NCI-H1436 treated with DMSO at 0.1 percent for 48 hours (cell line): ENCODE measurements around the gene ITGAL.
"Not testable (repeated sequence)": the region's sequence is repeated elsewhere in the genome, so short reads cannot be mapped to it uniquely, and the experiment has no call there.

Source experiments
- DNase-seq: peaks from one replicate; lab custom pipeline; 2025; lab: John Stamatoyannopoulos, UW

ITGAL gene

DNA sequence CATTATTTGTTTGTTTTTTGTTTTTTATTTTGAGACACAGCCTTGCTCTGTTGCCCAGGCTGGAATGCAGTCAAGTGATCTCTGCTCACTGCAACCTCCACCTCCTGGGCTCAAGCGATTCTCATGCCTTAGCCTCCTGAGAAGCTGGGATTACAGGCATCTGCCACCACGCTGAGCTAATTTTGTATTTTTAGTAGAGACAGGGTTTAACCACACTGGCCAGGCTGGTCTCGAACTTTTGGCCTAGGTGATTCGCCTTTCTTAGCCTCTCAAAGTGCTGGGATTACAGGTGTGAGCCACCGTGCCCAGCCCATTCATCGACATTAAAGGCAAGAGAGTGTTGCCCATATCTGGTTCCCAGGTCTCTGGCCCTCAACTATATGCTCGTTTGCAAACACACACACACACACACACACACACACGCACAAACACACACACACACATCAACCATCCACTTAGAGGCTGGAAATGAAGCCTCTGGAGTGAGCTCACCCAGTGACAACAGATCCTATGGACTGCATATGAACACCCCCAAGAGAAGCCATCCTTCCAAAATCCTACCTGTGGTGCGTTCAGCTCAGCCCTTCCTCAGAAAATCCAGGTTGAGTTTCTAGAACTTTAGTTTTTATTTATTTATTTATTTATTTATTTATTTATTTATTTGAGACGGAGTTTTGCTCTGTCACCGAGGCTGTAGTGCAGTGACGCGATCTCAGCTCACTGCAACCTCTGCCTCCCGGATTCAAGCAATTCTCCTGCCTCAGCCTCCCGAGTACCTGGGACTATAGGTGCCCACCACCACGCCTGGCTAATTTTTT, 14.6 kb upstream of the ITGAL start:
- no peak for DNase-seq

DNA sequence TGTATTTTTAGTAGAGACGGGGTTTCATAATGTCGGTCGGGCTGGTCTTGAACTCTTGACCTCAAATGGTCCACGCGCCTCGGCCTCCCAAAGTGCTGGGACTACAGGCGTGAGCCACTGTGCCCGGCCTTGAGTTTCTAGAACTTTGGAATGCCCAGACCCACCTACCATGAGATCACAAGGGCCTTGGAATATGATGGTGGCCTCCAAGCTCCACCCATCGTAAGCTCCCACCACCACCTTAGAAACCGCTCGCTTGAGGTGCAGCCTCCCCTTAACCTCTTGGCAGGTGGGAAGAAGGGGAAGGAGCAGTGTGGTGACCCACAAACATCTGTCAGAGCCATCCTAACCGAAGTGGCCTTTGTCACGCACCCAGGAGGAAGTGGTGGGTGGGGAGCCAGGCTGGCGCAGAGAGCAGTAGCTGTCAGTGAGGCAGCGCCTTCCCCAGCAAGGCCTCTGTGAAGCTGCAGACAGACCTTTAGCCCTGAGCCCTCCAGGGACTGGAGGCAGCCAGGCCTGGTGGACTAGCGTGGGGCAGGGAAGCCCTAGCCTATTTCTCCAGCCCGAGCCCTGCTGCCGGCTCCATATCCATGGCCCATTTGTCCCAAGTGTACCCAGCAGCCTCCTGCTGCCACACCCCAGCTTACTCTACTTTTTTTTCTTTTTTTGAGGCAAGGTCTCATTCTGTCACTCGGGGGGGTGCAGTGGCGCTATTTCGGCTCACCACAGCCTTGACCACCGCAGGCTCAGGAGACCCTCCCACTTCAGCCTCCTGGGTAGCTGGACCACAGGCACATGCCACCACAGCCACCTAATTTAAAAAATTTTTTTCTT, 13.8 kb upstream of the ITGAL start:
- no peak for DNase-seq

DNA sequence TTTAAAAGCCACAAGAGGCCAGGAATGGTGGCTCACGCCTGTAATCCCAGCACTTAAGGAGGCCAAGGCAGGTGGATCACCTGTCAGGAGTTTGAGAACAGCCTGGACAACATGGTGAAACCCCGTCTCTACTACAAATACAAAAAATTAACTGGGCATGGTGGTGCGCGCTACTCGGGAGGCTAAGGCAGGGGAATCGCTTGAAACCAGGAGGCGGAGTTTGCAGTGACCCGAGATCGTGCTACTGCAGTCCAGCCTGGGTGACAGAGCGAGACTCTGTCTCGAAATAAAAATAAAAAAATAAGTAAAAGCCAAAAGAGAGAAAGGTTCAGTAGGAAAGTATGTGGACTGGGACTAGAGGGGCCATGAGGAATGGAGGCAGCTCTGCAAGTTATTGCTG, 13.1 kb upstream of the ITGAL start:
- DNase-seq = no peak

DNA sequence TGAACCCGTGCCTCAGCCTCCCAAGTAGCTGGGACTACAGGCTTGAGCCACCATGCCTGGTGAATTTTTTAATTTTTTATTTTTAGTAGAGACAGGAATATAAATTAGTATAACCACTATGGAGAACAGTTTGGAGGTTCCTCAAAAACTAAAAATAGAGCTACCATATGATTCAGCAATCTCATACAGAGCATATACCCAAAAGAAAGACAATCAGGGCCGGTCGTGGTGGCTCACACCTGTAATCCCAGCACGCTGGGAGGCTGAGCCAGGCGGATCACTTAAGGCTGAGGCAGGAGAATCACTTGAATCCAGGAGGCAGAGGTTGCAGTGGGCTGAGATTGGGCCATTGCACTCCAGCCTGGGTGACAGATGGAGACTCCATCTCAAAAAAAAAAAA, 11.1 kb upstream of the ITGAL start:
- not testable (repeated sequence) for DNase-seq

DNA sequence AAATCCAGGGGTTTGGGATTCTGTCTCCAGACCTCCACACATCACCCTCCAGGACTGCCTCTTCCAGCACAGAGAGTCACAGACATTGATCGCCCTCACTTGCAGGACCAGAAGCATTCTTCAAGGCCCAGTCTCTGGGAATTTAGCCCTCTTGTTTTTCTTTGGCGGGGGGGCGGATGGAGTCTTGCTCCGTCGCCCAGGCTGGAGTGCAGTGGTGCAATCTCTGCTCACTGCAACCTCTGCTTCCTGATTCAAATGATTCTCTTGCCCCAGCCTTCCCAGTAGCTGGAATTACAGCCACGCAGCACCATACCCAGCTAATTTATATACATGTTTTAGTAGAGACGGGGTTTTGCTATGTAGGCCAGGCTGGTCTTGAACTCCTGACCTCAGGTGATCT, 8.5 kb upstream of the ITGAL start:
- no peak for DNase-seq

DNA sequence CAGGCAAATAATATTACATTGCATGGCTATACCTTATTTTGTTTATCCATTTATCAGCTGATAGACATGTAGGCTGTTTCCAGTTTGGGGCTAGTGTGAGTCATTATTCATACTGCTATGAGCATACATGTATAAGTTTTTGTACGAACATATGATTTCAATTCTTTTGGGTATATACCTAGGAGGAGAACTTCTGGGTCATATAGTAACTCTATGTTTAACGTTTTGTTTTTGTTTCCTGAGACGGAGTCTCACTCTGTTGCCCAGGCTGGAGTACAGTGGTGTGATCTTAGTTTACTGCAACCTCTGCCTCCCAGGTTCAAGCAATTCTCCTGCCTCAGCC, 2.4 kb upstream of the ITGAL start:
- no peak for DNase-seq

DNA sequence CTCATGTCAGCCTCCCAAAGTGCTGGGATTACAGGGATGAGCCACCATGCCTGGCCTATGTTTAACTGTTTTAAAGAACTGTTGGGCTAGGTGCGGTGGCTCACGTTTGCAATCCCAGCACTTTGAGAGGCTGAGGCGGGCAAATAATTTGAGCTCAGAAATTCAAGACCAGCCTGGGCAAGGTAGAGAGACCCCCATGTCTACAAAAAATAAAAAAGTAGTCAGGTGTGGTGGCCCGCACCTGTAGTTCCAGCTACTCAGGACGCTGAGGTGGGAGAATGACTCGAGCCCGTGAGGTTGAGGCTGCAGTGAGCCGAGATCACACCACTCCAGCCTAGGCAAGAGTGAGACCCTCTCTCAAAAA, 1.9 kb upstream of the ITGAL start:
- no peak for DNase-seq

DNA sequence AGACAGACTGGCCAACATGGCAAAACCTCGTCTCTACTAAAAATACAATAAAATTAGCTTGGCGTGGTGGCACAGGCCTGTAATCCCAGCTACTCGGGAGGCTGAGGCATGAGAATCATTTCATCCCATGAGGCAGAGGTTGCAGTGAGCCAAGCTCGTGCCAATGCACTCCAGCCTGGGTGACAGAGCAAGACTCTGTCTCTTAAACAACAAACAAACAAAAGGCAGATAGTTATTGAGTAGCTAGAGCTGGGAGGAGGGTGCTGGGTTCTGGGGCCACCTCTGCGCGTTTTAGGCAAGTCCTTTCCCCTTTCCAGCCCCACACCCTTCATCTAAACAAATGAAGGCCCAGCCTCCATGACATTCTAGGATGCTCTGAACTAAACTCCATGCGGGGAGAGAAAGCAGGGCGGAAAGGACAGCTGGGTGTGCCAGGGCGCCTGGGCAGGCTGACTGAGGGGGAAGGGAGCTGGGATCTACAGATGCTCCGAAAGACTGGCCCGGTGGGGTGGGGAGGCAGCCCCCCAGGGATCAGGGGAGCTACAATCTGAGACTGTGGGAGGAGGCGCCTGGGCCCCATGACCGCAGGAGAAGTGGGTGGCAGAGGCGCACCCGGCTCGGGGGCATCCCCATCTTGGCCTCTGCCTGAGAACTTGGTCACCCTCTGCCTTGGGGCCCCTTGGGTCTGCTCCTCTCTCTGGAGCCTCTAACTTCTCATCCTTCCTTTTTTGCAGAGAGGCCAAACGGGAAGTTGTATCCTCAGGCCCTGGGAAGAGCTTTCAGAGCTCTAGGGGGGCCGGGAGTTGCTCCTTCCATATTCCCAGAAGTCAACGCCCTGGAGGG, 910 bp downstream of the ITGAL start:
- DNase-seq = no peak

DNA sequence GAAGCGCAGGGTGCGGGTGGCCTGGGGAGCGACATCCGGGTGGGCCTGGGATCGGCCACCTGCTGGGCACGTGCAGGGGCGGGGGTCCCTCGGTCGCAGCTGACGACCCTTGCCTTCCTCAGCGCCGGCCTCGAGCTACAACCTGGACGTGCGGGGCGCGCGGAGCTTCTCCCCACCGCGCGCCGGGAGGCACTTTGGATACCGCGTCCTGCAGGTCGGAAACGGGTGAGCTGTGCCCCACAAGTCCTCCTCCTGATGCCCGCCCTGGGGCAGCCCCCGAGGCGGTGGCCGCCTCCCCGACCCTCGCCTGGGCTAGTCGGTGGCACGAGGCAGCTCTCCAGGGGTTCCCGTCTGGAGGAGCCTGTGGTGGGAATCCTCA, 1.5 kb downstream of the ITGAL start:
- DNase-seq = no peak

DNA sequence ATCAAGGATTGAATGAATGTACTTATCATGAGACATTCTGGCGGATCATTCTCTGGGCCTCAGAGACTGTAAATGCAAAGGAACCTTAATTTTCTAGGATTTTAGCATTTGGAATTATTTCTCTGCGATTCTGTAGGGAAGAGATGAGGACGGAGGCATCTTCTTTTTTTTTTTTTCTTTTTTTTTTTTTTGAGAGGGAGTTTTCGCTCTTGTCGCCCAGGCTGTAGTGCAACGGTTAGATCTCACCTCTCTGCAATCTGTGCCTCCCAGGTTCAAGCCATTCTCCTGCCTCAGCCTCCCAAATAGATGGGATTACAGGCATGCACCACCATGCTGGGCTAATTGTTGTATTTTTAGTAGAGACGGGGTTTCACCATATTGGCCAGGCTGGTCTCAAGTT, 2.1 kb downstream of the ITGAL start:
- no peak for DNase-seq

DNA sequence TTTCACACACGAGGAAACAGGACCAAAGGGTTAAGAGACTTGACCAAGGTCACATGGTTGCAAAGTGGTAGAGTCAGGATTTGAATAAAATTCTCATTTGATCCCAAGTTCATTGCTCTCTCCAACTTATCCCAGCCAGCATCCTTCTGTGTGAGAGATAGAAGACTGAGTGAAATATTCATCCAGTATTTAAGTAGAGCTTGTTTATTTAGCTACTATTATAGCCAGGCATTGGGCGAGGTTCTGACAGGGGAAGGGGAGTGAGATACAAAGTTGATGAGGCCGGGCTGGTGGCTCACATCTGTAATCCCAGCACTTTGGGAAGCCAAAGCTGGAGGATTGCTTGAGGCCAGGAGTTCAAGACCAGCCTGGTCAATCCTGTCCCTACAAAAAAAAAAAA, 4.4 kb downstream of the ITGAL start:
- no peak for DNase-seq

DNA sequence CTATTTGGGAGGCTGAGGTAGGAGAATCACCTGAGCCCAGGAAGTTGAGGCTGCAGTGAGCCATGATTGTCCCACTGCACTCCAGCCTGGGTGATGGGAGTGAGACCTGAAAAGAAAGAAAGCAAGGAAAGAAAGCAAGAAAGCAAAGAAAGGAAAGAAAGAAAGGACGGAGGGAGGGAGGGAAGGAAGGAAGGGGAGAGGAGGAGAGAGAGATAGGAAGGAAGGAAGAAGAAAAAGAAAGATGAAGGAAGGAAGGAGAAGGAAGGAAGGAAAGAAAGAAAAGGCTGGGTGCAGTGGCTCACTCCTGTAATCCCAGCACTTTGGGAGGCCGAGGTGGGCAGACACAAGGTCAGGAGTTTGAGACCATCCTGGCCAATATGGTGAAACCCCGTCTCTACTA, 5.2 kb downstream of the ITGAL start:
- DNase-seq = not testable (repeated sequence)

DNA sequence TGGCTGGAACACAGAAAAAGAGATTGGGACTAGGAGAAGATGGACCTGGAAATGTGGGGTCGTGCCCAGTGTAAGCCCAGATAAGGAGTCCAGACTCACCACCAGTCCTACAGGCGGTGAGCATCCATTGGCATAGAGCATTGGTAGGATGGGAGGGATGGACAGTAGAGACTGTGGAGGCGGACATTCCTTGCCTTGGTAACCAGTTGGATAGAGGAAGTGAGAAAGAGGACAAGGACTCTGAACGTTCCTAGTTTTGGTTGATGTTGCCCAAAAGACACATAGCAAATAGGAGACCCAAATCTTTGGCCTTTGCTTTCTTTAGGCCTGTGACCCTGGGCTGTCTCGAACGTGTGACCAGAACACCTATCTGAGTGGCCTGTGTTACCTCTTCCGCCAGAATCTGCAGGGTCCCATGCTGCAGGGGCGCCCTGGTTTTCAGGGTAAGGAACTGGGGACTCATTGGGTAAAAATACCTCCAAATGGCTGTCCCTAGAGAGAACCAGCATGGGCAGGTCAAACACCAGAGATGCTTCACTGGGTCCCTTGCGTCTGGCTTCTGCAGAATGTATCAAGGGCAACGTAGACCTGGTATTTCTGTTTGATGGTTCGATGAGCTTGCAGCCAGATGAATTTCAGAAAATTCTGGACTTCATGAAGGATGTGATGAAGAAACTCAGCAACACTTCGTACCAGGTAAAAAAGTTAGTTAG, 6.4 kb downstream of the ITGAL start:
- no peak for DNase-seq

DNA sequence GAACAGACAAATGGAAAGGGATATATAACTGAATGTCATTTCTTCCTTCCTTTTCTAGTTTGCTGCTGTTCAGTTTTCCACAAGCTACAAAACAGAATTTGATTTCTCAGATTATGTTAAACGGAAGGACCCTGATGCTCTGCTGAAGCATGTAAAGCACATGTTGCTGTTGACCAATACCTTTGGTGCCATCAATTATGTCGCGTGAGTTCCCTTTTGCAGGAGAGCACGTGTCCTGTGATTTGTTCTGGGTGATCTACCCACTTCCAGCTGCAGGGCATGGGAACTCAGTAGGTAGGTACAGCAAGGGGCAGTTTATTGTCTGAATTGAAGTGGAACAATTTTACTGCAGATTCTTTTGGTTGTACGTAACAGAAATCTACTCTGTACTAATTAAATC, 8.8 kb downstream of the ITGAL start:
- DNase-seq = no peak

DNA sequence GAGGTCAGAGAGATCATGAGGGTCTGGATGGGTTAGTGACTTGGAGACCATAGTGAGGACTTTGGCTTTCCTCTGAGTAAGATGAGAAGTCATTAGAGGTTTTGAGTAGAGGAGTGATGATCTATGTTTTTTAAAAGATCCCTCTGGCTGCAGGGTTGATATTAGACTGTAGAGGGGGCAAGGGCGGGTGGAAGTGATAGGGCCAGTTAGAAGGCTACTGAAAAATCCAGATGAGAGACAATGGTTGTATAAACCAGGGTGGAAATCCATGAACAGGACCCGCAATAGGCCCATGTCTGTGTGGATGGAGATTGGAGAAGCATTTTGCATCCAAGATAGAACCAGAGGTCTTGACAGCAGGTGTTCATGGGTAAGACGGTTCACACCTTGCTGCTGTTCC, 9.8 kb downstream of the ITGAL start:
- DNase-seq = no peak

DNA sequence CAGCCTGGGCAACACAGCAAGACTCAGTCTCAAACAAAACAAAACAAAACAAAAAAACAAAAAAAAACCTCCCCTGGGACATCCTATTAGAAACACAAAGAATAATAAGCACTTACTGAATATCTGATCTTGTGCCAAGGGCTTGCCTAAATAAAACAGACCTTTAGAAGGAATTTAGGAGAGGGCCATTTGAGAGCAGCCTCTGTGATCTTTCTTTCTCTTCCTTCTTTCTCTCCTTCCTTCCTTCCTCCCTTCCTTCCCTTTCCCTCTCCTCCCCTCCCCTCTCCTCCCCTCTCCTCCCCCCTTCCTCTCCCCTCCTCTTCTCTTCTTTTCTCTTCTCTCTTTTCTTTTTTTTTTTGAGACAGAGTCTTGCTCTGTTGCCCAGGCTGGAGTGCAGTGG, 12.3 kb downstream of the ITGAL start:
- DNase-seq = no peak

DNA sequence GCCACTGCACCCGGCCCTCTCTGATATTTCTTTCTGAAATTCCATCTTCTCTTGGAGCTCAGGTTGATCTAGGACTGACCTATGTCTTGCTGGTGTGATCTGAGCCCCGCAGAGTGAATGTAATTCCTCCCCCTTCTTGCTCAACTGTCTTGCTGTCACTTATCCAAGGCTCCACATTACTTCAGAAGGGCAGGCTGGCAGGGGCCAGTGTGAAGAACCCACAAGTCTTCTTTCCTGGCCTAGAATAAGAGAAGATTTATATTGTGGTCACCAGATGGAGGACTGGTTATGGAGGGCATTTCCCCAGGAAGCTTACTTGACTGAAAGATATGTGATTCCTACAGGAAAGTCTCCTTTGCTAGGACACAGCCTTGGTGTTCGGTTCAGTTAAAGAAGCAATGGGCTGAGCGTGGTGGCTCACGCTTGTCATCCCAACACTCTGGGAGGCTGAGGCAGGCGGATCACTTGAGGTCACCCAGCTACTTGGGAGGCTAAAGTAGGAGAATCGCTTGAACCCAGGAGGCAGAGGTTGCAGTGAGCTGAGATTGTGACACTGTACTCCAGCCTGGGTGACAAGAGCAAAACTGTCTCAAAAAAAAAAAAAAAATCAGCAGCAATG, 13.4 kb downstream of the ITGAL start:
- no peak for DNase-seq

DNA sequence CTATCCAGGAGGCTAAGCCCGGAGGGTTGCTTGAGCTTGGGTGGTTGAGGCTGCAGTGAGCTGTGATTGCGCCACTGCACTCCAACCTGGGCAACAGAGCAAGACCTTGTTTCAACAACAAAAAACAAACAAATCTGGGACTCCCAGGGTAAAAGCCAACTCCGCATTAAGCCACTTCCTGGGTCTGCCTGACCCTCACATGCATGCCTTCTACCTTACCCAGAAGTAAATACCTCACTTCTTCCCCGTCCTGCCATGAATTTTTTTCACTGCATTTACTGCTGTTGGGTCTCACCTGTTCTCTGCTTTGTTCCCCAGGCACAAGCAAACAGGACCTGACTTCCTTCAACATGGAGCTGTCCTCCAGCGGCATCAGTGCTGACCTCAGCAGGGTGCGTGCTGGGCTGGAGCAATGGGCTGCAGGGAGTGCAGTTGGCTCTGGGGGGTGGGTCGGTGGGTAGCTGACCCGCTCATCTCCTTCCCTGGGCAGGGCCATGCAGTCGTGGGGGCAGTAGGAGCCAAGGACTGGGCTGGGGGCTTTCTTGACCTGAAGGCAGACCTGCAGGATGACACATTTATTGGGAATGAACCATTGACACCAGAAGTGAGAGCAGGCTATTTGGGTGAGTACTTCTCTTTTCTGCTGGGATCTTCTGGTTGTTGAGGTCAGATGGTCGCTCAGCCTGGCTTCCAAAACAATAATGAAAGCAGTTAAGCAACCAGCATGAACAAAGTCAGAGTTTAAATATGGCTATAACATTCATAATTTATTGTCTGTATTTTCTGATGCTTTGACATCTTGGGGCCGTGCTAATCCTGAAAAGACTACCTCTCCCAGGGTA, 16.4 kb downstream of the ITGAL start:
- no peak for DNase-seq

DNA sequence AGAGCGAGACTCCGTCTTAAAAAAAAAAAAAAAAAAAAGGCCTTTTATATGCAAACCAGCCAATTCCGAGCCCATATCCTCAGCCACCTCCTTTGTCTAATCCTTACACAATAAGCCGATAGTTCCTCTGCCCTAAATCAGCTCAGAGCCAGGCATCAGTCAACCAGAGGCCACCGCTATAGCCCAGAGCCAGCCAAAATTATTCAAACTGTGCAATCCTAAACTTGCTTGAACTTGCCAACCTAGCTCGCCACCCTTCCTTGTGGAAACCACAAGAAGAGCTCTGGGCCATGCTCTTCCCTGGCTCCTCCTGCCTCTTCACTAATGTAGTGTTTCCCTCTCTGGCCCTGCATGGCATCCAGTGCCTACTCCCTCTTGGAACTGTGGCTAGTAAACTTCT, 17.7 kb downstream of the ITGAL start:
- no peak for DNase-seq

DNA sequence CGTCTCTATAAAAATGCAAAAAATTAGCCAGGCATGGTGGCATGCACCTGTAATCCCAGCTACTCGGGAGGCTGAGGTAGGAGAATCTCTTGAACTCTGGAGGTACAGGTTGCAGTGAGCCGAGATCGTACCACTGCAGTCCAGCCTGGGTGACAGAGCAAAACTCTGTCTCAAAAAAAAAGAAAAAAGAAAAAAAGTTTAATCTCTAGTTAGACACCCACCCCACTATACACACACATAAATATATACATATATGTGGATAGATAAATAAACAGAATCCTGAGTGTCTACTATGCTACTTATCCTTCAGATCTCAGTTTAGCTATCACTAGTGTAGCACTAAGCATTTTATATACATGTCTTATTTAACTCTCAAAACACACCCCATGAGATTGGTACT, 18.7 kb downstream of the ITGAL start:
- DNase-seq = no peak
